Fibroblast of villous mesenchyme (primary cell): Measurements from ENCODE around the gene RAX2. TPM values are rescaled to one million over a fixed set of nuclear protein-coding genes. Genes with fewer than 3 reads are reported as not detected.

Experiments used
- DNase-seq: peaks from one replicate; pipeline ENCODE4 v3.0.0-alpha.2; 2010; ENCODE audit warnings: low read depth
- H3K4me3 ChIP-seq: 2 replicates; pipeline ENCODE4 v1.5.1; 2011; ENCODE audit warnings: low read depth, mild to moderate bottlenecking, low read length
- total RNA-seq: library from RNA; depleted of rRNA; stranded (reverse); fragments of >200 nt; gene quantifications from 2 replicates; pipeline ENCODE4 v1.2.3, GENCODE V29; 2012
- TF ChIP-seq, protein P1 (sequence below): IDR thresholded peaks from 2 replicates; pipeline ENCODE4 v1.5.1; 2012; ENCODE audit warnings: low read depth, mild to moderate bottlenecking, low read length; ENCODE audit not compliant: insufficient read depth

The RAX2 gene
- total RNA-seq, 1 donor: not detected

DNA sequence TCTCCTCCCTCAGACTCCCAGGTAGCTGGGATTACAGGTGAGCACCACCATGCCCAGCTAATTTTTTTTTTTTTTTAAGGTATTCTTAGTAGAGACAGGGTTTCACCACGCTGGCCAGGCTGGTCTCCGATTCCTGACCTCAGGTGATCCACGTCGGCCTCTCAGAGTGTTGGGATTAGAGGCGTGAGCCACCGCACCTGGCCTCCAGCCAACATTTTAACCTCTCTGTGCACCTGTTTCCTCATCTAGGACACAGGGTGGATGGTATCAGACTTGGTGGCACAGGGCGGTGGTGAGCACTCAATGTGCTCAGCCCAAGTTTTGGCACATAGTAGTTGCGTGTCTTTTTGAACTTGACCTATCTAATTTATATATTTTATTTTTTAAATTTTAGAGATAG, 23.1 kb downstream of the RAX2 start:
- no peak for DNase-seq
- TF ChIP-seq, protein P1, sequence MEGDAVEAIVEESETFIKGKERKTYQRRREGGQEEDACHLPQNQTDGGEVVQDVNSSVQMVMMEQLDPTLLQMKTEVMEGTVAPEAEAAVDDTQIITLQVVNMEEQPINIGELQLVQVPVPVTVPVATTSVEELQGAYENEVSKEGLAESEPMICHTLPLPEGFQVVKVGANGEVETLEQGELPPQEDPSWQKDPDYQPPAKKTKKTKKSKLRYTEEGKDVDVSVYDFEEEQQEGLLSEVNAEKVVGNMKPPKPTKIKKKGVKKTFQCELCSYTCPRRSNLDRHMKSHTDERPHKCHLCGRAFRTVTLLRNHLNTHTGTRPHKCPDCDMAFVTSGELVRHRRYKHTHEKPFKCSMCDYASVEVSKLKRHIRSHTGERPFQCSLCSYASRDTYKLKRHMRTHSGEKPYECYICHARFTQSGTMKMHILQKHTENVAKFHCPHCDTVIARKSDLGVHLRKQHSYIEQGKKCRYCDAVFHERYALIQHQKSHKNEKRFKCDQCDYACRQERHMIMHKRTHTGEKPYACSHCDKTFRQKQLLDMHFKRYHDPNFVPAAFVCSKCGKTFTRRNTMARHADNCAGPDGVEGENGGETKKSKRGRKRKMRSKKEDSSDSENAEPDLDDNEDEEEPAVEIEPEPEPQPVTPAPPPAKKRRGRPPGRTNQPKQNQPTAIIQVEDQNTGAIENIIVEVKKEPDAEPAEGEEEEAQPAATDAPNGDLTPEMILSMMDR: no peak
- no peak overlapping the region for H3K4me3 ChIP-seq

DNA sequence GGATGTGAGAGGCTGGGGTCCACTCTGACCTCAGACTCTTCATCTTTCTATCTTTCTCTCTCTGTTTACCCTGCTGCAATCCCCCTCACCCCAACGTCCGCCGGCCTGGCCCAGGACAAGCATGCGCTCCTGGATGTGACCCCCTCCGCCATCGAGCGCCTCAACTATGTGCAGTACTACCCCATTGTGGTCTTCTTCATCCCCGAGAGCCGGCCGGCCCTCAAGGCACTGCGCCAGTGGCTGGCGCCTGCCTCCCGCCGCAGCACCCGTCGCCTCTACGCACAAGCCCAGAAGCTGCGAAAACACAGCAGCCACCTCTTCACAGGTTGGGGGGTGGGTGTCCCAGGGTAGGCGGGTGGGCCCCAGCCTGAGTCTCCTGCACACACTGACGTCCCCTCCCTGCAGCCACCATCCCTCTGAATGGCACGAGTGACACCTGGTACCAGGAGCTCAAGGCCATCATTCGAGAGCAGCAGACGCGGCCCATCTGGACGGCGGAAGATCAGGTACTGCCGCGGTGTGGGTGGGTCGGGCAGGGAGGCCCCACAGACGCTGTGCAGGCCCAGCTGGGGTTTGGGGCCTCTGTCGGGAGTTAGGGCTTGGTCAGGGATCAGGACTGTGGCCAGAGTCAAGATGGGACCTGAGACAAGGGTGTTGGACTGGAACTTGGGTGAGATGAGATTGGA, 25.5 kb downstream of the RAX2 start:
- no peak for DNase-seq
- TF ChIP-seq, protein P1: no peak
- H3K4me3 ChIP-seq: no peak overlapping the region

DNA sequence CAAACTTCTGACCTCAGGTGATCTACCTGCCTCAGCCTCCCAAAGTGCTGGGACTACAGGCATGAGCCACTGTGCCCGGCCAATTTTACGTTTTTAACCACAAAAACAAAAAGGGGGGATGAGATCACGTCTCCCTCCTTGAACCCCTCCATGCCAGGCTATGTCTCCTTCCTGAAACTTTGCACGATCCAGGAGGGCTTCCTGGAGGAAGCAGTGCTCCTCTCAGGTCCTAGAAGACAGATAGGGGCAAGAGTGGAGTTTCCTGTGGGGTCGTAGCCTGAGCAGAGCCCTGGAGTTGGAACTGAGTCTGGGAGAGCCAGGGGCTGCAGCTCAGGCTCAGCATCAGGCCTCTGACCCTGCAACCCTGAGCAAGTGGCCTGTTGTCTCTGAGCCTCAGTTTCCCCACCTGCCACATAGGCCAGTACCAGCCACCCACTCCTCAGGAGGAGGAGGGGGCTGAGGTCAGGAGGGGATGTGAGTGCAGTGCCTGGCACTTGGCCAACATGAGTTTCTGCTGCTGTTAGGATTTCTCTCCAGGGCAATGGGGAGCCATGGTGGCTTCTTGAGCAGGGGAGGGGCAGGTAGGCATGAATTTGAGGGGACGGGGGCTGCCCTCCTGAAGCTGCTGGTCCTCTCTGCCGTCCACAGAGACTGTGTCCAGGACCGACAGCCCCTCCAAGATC, 26.5 kb downstream of the RAX2 start:
- TF ChIP-seq, protein P1: no peak
- DNase-seq: no peak
- no peak overlapping the region for H3K4me3 ChIP-seq

DNA sequence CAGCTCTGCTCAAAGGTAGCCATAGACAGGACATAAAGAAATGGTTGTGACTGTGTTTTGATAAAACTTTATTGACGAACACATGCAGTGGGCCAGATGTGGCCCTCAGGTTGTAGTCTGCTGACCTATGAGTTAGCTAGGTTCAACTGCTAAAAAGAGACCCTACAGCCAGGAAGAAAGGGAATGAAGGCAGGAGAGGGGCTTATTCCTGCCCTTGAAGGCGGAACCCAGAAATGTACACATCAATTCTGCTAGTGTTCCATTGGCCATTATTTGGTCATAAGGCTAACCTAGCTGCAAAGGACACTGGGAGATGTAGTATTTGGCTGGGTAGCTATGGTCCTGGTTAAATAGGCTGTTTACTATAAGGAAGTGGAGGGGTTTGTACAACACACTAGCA, 28.5 kb downstream of the RAX2 start:
- TF ChIP-seq, protein P1: no peak
- H3K4me3 ChIP-seq: no peak overlapping the region
- no peak for DNase-seq

DNA sequence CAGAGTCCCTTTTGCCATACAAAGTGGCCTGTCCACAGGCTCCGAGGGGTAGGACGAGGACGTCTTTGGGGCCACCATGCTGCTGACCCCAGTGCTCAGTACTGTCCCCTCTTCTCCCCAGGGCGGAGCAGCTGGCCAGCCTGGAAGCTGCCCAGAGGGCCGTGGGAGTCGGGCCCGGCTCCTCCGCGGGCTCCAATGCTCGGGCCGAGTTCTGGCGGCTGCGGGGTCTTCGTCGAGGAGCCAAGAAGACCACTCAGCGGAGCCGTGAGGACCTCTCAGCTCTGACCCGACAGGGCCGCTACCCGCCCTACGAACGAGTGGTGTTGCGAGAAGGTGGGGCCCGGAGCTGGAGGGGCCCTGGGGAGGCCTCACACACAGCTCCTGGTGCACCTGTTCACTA, 31.6 kb downstream of the RAX2 start:
- TF ChIP-seq, protein P1: no peak
- DNase-seq: no peak
- no peak overlapping the region for H3K4me3 ChIP-seq

DNA sequence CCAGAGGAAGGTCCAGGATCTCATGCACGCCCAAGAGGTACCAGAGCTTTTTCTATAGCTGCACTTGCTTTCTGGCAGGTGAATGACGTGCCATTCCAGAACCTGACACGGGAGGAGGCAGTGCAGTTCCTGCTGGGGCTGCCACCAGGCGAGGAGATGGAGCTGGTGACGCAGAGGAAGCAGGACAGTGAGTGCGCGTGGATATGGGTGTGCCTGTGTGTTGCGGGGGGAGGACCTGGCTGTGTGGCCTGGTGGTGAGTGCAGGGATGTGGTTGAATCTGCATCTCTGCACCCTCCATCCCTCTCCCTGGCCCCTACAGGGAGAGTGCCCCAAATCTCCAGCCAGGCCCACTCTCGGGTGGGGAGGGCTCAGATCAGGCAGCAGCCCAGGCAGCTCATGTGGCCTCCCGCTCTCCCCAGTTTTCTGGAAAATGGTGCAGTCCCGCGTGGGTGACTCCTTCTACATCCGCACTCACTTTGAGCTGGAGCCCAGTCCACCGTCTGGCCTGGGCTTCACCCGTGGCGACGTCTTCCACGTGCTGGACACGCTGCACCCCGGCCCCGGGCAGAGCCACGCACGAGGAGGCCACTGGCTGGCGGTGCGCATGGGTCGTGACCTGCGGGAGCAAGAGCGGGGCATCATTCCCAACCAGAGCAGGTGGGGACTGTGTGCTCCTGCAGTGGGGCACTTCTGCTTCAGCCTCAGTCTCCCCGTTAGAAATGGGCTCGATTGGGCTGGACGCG, 33.4 kb downstream of the RAX2 start:
- TF ChIP-seq, protein P1: no peak
- DNase-seq: no peak
- H3K4me3 ChIP-seq: no peak overlapping the region
